GM19452 (cell line): ENCODE results near the gene OR2T6.
"Not testable (repeated sequence)": the region's sequence is repeated elsewhere in the genome, so short reads cannot be mapped to it uniquely, and the experiment has no call there.

Experiments used
- ATAC-seq: cut with Tn5 transposase; IDR thresholded peaks from one replicate; pipeline ENCODE4 v1.9.1; 2021; ENCODE audit not compliant: unreplicated experiment

Gene OR2T6

GRCh38 chr1:248432201-248432600 is 56.7 kb downstream of the OR2T6 start:
- ATAC-seq, result not testable (repeated sequence)

- not testable (repeated sequence) for ATAC-seq
Measured at GRCh38 chr1:248433811-248434415, 58.4 kb downstream of the OR2T6 start.

DNA sequence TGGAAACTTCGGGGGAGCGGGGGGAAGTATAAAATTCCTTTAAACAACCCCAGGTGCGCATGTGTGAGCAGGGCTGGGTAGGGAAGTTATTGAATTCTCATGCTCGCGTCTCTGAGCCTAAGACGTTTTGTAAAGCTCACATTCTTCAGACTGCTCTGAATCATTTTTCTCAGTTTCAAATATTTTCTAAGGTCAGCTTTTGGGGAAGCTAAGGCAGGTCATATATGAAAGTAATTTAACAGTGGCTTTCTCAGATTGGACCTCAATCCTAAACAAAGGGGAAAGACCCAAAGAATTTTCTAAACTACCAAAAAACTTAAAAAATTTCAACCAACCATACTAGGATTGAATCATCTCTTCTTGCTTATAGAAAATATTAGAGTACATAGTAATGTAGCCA is 59.4 kb downstream of the OR2T6 start:
- not testable (repeated sequence) for ATAC-seq

GRCh38 chr1:248436303-248436702 is 60.8 kb downstream of the OR2T6 start:
- ATAC-seq, result not testable (repeated sequence)

- ATAC-seq, result not testable (repeated sequence)
Measured at GRCh38 chr1:248438668-248439067, 63.1 kb downstream of the OR2T6 start.

GRCh38 chr1:248439283-248439682 is 63.7 kb downstream of the OR2T6 start:
- not testable (repeated sequence) for ATAC-seq
